HG02884 (cell line): ENCODE data around the gene FBXO41.

ENCODE experiments used
- ATAC-seq: cut with Tn5 transposase; IDR thresholded peaks from one replicate; pipeline ENCODE4 v1.9.1; 2021; ENCODE audit warnings: mild to moderate bottlenecking, moderate library complexity; ENCODE audit not compliant: unreplicated experiment

The FBXO41 gene

DNA sequence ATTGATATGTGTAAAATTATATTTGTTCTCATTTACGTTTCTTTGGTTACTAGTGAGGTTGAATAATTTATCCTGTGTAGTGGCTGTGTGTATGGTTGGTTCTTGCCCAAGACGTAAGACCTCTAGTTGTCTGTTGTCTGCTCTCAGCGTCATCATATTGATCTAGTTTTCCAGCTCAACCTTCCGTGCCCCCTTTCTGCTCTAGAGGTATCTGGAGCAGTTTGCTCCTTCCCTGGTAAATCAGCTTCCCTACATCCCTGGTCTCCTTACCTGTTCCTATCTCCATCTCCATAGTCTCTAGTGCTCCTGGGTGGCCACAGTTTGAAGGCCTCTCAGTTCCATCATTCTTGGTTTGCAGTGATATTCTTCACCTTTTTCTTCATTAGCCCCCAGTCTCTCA is 69.0 kb downstream of the FBXO41 start:
- ATAC-seq = no peak

- peak; percentile 82 for ATAC-seq
Measured at GRCh38 chr2:73214120-73215035, 69.9 kb downstream of the FBXO41 start, which contains the start of gene SMYD5. Gene SMYD5 (plus strand): TSS chr2:73214245. CDS start chr2:73214267, 22 bp downstream.

DNA sequence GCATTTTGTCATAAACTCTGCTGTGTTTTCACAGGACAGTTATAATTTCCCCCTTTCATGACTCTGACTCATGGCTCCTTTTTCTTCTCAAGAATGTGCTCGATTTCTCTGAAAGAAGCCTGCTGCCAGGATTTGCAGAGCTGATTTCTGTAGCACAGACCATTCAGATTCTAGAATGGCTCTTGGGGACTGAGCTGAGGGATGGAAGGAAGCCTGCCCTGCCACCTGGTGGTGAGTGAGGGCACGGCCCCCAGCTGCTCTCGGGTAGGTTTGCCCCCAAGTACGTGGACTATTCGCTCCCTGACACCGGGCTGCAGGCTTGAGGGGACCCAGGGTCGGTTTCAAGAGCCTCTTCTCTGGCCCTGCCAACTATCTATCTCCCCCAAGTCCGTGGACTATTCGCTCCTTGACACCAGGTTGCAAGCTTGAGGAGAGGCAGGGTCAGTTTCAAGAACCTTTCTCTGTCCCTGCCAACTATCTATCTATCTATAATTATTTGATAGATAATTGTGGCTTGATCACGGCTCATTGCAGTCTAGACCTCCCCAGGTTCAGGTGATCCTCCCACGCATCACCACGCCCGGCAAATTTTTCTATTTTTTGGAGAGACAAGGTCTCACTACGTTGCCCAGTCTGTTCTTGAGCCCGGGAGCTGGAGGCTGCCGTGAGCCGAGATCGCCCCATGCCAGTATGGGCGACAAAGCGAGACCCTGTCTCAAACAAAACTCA is 71.7 kb downstream of the FBXO41 start:
- ATAC-seq = peak; percentile 73

DNA sequence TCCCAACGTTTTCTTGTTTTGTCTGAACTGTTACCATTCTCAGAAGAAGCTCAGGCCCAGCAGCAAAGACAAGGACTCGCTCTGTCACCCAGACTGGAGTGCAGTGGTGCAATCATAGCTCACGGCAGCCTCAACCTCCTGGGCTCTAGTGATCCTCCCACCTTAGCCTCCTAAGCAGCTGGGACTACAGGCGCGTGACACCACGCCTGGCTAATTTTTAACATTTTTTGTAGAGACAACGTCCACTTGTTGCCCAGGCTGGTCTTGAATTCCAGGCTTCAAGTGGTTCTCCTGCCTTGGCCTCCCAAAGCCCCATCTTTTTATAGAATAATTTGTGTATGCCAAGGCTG is 72.2 kb downstream of the FBXO41 start:
- ATAC-seq = no peak

GRCh38 chr2:73210696-73211095 is 73.6 kb downstream of the FBXO41 start:
- ATAC-seq = no peak

DNA sequence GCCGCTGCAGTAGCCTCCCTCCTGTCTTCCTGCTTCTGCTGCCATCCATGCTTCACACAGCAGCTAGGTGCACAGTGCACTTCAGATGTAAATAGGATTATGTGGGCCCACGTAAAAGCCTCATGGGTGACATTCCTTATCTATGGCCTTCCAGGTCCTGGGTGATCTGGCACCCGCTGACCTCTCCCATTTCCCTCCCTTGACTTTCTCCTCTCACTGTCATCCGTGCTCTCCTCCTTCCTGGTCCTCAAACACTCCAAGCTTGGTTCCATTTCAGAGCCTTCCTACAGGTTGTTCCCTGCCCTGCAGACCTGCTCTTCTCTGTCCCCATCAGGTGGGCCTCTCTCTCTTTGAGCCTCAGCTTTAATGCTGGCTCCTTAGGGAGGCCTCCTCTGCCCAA is 74.3 kb downstream of the FBXO41 start:
- ATAC-seq = no peak

GRCh38 chr2:73208258-73208657 is 76.0 kb downstream of the FBXO41 start:
- ATAC-seq = no peak

DNA sequence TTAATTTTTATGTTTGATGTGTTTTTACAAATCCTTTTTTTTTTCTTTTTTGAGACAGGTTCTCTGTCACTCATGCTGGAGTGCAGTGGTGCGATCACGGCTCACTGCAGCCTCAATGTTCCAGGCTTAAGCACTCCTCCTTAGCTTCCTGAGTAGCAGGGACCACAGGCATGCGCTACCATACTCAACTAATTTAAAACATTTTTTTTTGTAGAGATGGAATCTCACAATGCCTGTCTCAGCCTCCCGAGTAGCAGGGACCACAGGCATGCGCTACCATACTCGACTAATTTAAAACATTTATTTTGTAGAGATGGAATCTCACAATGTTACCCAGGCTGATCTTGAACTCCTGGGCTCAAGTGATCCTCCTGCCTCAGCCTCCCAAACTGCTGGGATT is 78.7 kb downstream of the FBXO41 start:
- ATAC-seq = no peak
